IPS-15b (cell line): ENCODE data around the gene OPN1MW2.
"Not testable (repeated sequence)": the region's sequence is repeated elsewhere in the genome, so short reads cannot be mapped to it uniquely, and the experiment has no call there.

Experiments
- H3K27me3 ChIP-seq: one replicate; pipeline ENCODE4 v1.6.1; 2013; ENCODE audit warnings: low read length; ENCODE audit not compliant: control insufficient read depth, insufficient read depth
- H3K36me3 ChIP-seq: one replicate; pipeline ENCODE4 v1.6.1; 2013; ENCODE audit warnings: low read length; ENCODE audit not compliant: control insufficient read depth, insufficient read depth
- H3K4me1 ChIP-seq: one replicate; pipeline ENCODE4 v1.6.1; 2013; ENCODE audit warnings: mild to moderate bottlenecking, low read length; ENCODE audit not compliant: control insufficient read depth, insufficient read depth
- H3K4me3 ChIP-seq: one replicate; pipeline ENCODE4 v1.5.1; 2013; ENCODE audit warnings: low read depth, low read length
- H3K9ac ChIP-seq: one replicate; pipeline ENCODE4 v1.6.1; 2013; ENCODE audit warnings: low read depth, mild to moderate bottlenecking, low read length
- H3K9me3 ChIP-seq: one replicate; pipeline ENCODE4 v1.6.1; 2013; ENCODE audit warnings: mild to moderate bottlenecking, low read length; ENCODE audit not compliant: control insufficient read depth, insufficient read depth

OPN1MW2 gene

DNA sequence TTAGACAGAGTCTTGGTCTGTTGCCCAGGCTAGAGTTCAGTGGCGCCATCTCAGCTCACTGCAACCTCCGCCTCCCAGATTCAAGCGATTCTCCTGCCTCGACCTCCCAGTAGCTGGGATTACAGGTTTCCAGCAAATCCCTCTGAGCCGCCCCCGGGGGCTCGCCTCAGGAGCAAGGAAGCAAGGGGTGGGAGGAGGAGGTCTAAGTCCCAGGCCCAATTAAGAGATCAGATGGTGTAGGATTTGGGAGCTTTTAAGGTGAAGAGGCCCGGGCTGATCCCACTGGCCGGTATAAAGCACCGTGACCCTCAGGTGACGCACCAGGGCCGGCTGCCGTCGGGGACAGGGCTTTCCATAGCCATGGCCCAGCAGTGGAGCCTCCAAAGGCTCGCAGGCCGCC lies at the start of gene OPN1MW2:
TSS of gene OPN1MW2 (plus strand) at position 301 of the 400 bp plus-strand sequence. CDS start at position 361, 60 bp downstream.
- not testable (repeated sequence) for H3K9ac ChIP-seq, H3K4me1 ChIP-seq, H3K36me3 ChIP-seq, H3K27me3 ChIP-seq, H3K9me3 ChIP-seq, H3K4me3 ChIP-seq

DNA sequence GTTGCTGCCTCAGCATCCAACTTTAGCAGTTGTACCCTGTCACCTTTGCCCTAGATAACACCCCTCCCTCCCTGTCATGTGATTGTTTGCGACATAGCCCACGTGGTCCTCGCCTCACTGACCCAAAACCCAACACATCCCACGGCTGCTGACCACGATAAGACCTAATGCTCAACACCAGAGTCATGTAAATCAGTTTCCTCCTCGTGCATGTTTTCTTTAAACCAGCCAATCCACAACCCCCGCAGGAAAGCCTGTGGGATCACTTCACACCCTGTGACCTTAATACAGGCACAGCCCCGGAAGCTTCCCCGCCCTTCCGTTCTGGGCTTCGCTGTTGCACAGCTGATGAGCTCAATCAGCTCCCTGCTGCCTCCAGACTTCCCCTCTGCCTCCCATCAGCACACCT lies 47.0 kb upstream of the OPN1MW2 start:
- not testable (repeated sequence) for H3K4me1 ChIP-seq, H3K27me3 ChIP-seq, H3K9me3 ChIP-seq, H3K9ac ChIP-seq, H3K4me3 ChIP-seq, H3K36me3 ChIP-seq

DNA sequence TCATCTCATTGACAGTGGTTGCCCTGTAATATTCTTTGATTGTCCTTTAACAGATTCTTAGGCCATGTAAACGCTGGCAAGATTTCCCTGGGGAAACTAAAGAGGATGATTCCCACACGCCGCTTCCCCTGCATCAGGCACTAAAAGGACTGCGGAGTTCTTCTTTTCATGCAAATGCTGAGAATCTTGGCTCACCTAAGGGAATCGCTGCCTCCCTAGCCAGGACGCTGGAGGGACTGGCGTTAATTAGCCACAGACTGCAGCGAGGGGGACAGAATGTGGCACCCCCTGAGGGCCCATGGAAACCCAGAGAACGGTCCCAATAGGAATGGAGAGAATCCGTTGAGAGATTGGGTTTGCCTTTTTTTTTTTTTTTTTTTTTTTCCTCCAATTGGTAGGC lies 45.2 kb upstream of the OPN1MW2 start:
- not testable (repeated sequence) for H3K36me3 ChIP-seq, H3K9ac ChIP-seq, H3K4me3 ChIP-seq, H3K9me3 ChIP-seq, H3K4me1 ChIP-seq, H3K27me3 ChIP-seq

DNA sequence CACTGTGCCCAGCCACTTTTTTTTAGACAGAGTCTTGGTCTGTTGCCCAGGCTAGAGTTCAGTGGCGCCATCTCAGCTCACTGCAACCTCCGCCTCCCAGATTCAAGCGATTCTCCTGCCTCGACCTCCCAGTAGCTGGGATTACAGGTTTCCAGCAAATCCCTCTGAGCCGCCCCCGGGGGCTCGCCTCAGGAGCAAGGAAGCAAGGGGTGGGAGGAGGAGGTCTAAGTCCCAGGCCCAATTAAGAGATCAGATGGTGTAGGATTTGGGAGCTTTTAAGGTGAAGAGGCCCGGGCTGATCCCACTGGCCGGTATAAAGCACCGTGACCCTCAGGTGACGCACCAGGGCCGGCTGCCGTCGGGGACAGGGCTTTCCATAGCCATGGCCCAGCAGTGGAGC lies 37.3 kb upstream of the OPN1MW2 start, which contains the start of gene OPN1MW:
TSS of gene OPN1MW (plus strand) at position 301 of the 400 bp plus-strand sequence. CDS start at position 383, 82 bp downstream.
- H3K27me3 ChIP-seq, H3K36me3 ChIP-seq, H3K4me3 ChIP-seq, H3K9me3 ChIP-seq, H3K9ac ChIP-seq, H3K4me1 ChIP-seq: not testable (repeated sequence)

DNA sequence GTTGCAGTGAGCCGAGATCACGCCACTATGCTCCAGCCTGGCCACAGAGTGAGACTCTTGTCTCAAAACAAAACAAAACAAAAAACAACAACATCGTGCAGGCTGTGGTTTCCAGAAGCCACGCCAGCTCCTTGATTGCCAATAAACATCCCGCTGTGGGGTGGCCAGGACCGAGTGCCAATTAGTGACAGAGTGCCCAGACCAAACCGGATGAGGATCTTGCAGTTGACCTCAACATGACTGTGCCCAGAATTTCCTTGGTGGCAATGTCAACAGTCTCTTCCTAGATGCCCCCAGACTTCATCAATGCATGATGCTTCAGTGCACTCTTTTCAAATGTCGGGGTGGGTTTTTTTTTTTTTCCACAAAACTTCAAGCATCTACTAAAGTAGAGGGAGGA lies 35.8 kb upstream of the OPN1MW2 start:
- H3K36me3 ChIP-seq, H3K9me3 ChIP-seq, H3K27me3 ChIP-seq, H3K4me3 ChIP-seq, H3K4me1 ChIP-seq, H3K9ac ChIP-seq: not testable (repeated sequence)

DNA sequence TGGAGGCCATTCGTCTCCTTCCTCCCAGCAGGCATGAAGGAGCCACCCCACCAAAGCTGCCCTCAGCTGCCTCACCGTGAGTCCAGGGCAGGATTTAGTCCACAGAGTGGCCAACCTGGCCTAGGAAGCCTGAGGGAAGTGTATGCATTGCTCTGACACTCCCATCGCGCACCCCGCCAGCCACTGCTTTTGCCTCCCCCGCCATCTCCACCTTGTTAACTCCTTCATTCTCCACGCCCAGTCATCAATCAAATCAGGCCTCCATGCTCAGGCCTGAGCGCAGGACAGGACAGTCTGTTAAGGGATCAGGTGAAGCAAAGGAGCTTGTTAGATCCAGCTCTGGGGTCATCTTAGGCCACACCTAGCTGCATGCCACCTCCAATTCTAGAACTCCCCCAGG lies 26.7 kb upstream of the OPN1MW2 start:
- H3K36me3 ChIP-seq, H3K27me3 ChIP-seq, H3K9me3 ChIP-seq, H3K4me3 ChIP-seq, H3K4me1 ChIP-seq, H3K9ac ChIP-seq: not testable (repeated sequence)

DNA sequence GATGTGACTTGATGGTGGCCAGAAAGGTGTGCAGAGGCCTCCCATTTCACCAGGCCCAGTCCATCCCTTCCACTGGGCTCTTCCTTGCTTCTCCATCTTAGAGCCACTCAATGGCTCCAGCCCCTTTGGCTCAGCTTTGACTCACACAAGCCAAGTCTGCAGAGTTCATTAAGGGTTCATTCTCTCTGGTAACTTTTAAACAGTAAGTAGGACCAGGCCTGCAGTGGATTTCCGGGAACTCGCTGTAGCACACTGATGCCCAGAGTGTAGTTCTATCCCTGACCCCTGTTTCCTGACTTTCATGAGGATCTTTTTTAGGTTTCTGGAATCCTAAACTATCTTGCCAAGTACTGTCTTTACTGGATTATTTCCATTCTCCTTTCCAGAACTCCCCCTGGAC lies 25.2 kb upstream of the OPN1MW2 start:
- H3K4me1 ChIP-seq, H3K27me3 ChIP-seq, H3K36me3 ChIP-seq, H3K9ac ChIP-seq, H3K9me3 ChIP-seq, H3K4me3 ChIP-seq: not testable (repeated sequence)

DNA sequence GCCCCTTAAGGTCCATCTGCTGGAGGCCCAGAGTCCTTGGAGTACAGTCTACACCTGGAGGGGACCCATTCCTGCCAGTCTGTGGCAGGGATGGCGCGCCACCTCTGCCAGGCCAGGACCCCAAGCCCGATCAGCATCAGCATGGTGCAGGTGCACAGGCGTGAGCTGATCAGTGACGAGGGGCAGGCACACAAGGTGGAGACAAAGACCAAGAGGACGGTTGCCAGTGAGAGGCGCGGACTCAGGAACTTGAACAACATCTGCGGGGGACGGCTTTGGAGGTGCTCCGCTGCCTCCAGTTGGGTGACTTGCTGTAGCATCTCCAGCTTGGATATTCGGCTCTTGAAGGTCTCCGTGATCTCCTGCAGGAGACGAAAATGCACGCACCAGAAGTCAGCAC lies 23.1 kb upstream of the OPN1MW2 start:
- H3K9me3 ChIP-seq, H3K4me1 ChIP-seq, H3K27me3 ChIP-seq, H3K9ac ChIP-seq, H3K36me3 ChIP-seq, H3K4me3 ChIP-seq: not testable (repeated sequence)

DNA sequence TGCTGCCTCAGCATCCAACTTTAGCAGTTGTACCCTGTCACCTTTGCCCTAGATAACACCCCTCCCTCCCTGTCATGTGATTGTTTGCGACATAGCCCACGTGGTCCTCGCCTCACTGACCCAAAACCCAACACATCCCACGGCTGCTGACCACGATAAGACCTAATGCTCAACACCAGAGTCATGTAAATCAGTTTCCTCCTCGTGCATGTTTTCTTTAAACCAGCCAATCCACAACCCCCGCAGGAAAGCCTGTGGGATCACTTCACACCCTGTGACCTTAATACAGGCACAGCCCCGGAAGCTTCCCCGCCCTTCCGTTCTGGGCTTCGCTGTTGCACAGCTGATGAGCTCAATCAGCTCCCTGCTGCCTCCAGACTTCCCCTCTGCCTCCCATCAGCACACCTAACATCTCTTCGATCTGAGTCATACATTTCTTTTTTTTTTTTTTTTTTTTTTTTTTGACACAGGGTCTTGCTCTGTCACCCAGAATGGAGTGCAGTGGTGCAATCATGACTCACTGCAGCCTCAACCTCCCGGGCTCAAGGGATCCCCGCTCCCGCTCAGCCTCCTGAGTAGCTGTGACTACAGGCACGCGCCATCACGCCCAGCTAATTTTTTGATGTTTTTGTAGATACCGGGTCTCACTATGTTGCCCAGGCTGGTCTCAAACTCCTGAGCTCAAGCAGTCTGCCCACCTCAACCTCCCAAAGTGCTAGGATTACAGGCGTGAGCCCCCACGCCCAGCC lies 9.7 kb upstream of the OPN1MW2 start:
- not testable (repeated sequence) for H3K4me3 ChIP-seq, H3K27me3 ChIP-seq, H3K9me3 ChIP-seq, H3K36me3 ChIP-seq, H3K9ac ChIP-seq, H3K4me1 ChIP-seq

DNA sequence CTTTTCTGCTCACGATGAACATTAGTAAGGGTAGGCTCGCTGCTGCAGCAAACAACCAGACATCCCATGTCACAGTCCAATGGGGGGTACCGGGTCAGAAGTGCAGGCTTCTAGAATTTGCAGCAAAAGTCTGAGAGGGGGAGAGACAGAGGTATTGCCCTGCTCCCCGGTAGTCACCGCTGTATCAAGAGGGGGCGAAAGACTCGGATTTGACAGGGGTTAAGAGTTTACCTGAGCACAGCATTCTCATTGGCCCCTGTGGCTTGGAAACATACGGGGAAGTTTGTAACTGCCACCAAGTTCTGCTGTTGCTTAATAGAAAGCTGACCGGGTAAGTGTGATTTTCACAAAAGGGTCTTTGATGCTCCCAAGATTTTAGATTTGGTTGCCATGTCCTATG lies 8.5 kb upstream of the OPN1MW2 start:
- H3K4me1 ChIP-seq, H3K9ac ChIP-seq, H3K36me3 ChIP-seq, H3K4me3 ChIP-seq, H3K9me3 ChIP-seq, H3K27me3 ChIP-seq: not testable (repeated sequence)

DNA sequence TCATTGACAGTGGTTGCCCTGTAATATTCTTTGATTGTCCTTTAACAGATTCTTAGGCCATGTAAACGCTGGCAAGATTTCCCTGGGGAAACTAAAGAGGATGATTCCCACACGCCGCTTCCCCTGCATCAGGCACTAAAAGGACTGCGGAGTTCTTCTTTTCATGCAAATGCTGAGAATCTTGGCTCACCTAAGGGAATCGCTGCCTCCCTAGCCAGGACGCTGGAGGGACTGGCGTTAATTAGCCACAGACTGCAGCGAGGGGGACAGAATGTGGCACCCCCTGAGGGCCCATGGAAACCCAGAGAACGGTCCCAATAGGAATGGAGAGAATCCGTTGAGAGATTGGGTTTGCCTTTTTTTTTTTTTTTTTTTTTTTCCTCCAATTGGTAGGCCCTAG lies 8.1 kb upstream of the OPN1MW2 start:
- H3K4me3 ChIP-seq, H3K36me3 ChIP-seq, H3K4me1 ChIP-seq, H3K27me3 ChIP-seq, H3K9ac ChIP-seq, H3K9me3 ChIP-seq: not testable (repeated sequence)

DNA sequence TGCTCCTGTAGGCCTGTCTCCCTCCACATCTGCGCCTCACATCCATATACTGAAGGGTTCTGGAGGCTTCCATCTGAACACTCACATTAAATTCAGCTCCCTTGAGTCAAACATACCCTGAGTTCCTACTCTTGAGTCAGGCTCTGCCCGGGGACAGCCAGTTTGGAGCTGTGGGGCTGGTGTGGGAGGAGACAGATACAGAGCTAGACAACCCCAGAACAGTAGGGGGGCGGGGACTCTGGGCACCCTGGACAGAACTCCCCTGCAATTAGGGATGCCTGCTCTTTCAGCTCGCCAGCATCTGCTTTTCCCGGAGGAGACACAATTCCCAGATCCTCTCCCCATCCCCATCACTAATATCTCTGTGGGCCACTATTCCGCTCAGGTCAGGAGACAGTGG lies 5.7 kb downstream of the OPN1MW2 start:
- H3K36me3 ChIP-seq, H3K4me3 ChIP-seq, H3K4me1 ChIP-seq, H3K9ac ChIP-seq, H3K27me3 ChIP-seq, H3K9me3 ChIP-seq: not testable (repeated sequence)

DNA sequence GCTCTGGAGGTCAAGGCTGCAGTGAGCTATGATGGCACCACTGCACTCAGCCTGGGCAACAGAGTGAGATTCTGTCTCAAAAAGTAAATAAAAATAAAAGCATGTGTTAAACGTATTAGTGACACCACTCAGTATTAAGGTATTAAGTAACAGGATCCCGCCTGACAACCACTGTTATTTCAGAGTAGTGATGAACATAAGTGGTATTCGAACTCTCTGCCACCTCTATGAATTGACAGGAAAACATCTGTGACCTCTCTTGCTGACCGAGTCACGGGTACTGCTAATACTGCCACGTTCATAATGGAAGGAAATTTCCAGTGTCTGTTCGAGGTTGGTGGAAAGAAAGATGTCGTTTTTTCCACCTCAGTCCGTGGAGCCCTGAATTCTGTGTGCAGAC lies 7.2 kb downstream of the OPN1MW2 start:
- H3K9ac ChIP-seq, H3K36me3 ChIP-seq, H3K4me3 ChIP-seq, H3K4me1 ChIP-seq, H3K27me3 ChIP-seq, H3K9me3 ChIP-seq: not testable (repeated sequence)
